ENCODE data around the gene OAF. TPM values are rescaled to one million over a fixed set of nuclear protein-coding genes. Genes with fewer than 3 reads are reported as not detected.

OAF gene
- 56.7 TPM for total RNA-seq

DNA sequence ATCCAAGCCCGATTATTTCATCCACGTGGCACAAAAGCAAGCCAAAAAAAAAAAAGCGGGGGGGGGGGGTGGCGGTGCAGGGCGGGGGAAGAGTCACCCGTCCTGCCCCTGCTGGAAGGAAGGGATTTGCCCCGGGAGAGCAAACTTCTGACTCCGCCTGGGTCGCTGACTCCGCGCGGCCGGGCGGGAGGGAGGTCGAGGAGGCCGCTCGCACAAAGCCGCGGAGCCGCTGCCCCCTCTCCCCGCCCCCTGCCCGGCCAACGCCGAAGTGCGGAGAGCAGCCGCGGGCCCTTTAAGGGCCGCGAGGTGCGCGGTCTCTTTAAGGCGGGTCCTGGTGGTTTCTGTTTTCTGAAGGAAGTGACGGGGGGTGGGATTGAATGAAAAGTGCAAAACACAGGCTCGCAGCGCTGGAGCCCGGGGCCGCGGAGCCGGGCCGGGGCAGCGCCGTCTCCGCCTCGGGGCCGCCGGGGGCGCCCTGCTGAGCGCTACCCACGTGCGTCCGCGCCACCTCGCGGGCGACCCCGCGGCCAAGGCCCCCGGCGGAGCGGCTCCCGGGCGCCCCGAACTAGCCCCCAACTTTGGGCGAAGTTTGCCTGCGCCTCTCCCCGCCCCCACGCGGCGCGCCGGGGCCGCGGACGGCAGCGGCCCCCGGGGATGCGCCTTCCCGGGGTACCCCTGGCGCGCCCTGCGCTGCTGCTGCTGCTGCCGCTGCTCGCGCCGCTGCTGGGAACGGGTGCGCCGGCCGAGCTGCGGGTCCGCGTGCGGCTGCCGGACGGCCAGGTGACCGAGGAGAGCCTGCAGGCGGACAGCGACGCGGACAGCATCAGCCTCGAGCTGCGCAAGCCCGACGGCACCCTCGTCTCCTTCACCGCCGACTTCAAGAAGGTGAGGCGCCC lies at the start of gene OAF:
Gene OAF (plus strand): TSS at position 407 of the 896 bp plus-strand sequence. CDS start 248 bp downstream, at position 655.
- H3K4me3 ChIP-seq, result peak within 1 kb of the TSS; percentile 49 to 83
- H3K27me3 ChIP-seq, result no peaks in the 10 kb centered on the region
- H3K4me1 ChIP-seq, result peaks cover 88% of the 10 kb centered on the region
- TF ChIP-seq POLR2A (IDR thresholded peaks at IDR 0.05) (peak in 1 of 2 donors; percentile 62), POLR2AphosphoS5 (IDR thresholded peaks at IDR 0.05; ENCODE audit: insufficient read depth in 1 of 2, low read depth in 1 of 2) (peak in 1 of 2 donors; percentile 72)
- TF ChIP-seq, protein P1, sequence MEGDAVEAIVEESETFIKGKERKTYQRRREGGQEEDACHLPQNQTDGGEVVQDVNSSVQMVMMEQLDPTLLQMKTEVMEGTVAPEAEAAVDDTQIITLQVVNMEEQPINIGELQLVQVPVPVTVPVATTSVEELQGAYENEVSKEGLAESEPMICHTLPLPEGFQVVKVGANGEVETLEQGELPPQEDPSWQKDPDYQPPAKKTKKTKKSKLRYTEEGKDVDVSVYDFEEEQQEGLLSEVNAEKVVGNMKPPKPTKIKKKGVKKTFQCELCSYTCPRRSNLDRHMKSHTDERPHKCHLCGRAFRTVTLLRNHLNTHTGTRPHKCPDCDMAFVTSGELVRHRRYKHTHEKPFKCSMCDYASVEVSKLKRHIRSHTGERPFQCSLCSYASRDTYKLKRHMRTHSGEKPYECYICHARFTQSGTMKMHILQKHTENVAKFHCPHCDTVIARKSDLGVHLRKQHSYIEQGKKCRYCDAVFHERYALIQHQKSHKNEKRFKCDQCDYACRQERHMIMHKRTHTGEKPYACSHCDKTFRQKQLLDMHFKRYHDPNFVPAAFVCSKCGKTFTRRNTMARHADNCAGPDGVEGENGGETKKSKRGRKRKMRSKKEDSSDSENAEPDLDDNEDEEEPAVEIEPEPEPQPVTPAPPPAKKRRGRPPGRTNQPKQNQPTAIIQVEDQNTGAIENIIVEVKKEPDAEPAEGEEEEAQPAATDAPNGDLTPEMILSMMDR (IDR thresholded peaks at IDR 0.05), result no peak
- intact Hi-C loops (cut with DNase I), result no loop called here
- H3K27ac ChIP-seq, result peak within 1 kb of the TSS; percentile 80
- no peaks in the 10 kb centered on the region for H3K9me3 ChIP-seq
- no peaks in the 10 kb centered on the region for H3K36me3 ChIP-seq
- DNase-seq (ENCODE audit: extremely low spot score in 2 of 2), result no peak

DNA sequence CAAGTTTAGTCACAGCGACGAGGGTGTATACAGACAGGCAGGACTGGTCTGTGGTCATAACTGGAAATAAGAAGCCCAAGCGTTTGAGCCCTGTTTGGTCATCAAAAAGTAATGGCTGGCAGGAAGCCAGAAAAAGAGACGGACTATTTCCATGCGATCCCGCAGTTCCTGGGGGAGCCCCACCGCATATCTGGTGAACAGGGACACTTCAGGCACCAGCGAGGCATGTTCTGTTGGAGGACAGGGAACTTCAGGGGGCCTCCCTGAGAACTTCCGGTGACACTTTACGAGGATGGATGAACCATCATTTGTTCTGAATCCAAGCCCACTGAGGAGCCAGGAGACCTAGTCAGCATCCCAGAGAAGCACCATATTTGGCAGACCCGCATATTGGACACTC lies 43.2 kb upstream of the OAF start:
- Histone ChIP-seq H3K36me3 (no peaks in the 10 kb centered on the region), H3K27me3 (no peaks in the 10 kb centered on the region), H3K27ac (no peak overlapping the region), H3K4me3 (no peak overlapping the region), H3K4me1 (peaks cover 27% of the 10 kb centered on the region), H3K9me3 (no peaks in the 10 kb centered on the region)
- DNase-seq (ENCODE audit: extremely low spot score in 2 of 2), result peak; percentile 87
- intact Hi-C loops (cut with DNase I), result no loop called here
- TF ChIP-seq, protein P1 (IDR thresholded peaks at IDR 0.05), result no peak
- no peak for TF ChIP-seq POLR2AphosphoS5 (IDR thresholded peaks at IDR 0.05; ENCODE audit: insufficient read depth in 1 of 2, low read depth in 1 of 2)
- TF ChIP-seq POLR2A (IDR thresholded peaks at IDR 0.05), result no peak

DNA sequence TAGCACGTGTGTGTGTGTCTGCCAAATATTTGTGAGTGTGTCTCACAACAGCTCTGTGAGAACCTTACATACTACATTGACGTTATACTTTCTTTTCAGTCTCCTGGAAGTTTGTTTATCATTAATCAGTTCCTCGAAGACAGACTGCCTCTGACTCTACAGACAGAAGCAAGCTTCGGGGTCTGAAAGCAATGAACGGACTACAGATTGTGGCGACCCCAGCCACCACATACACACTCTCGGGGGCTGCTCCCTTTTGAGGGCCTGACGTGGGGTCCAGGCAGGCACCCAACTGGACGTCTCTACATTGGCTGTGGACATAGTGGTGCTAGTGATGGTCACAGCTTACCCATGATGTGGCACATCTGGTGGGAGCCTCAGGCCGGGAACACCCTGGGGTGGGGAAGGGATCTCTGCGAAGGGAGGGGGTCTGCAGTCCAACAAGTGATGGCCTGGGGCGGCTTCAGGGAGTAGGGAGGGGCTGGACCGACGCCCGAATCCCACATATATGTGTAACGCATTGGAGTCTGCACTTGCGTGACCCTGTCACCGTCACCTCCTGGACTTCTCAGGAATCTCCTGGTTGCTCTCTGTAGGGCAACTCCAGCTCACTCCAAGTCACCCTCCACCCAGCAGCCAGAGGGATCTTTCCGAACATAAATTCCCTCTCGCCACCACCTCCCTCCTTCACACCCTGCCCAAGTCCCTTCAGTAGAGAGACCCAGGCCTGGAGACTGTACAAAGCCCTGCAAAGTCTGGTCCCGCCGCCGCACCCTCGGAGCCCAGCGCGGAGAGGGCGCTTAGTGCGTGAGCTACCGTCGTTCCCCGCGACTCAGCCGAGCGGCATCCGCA lies 42.5 kb upstream of the OAF start:
- Histone ChIP-seq H3K27ac (peak overlapping the region; percentile 78), H3K9me3 (no peaks in the 10 kb centered on the region), H3K4me1 (peaks cover 34% of the 10 kb centered on the region), H3K27me3 (no peaks in the 10 kb centered on the region), H3K4me3 (peak overlapping the region; percentile 50 to 69), H3K36me3 (no peaks in the 10 kb centered on the region)
- TF ChIP-seq POLR2A (IDR thresholded peaks at IDR 0.05), result no peak
- TF ChIP-seq, protein P1 (IDR thresholded peaks at IDR 0.05), result no peak
- no peak for TF ChIP-seq POLR2AphosphoS5 (IDR thresholded peaks at IDR 0.05; ENCODE audit: insufficient read depth in 1 of 2, low read depth in 1 of 2)
- DNase-seq (ENCODE audit: extremely low spot score in 2 of 2), result peak; percentile 87 to 91
- intact Hi-C loops (cut with DNase I), result no loop called here

DNA sequence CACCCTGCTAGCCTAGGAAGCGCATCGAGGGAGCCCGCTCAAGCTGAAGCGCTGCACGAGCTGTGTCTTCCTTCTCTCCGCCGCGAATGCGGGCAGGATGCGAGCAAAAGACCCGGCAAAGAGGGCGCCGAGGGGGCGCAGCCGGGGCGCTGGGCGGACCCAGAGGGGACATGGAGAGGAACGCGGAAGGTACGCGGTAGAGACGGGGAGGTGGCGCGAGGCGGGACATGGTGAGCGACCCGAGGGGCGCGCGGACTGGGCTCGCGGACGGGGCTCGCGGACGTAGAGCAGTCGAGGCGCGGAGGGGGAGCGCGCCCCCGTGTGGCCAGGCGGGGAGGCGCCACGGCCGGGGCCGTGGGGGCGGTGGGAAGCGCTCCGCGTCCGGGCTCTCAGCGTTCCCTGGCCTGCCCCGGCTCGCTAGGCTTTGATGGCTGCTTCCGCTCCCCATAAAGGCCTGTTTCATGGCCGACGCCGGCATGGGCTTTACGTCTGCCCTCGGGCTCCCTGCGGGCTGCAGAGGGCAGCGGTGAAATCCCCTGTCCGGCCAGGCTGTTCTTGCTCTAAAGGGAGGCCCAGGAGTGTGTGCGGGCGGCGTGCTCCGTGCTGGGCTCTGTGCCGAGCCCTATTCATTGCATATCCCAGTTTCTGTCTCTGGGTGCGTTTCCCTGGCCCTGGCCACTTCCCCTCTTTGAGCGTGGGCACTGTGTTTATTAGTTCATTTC lies 41.7 kb upstream of the OAF start:
- peak; percentile 84 to 87 for DNase-seq (ENCODE audit: extremely low spot score in 2 of 2)
- intact Hi-C loops (cut with DNase I), result no loop called here

More for the DNA sequence above, 41.7 kb upstream of the OAF start:
- no peaks in the 10 kb centered on the region for H3K9me3 ChIP-seq
- no peaks in the 10 kb centered on the region for H3K27me3 ChIP-seq
- H3K4me1 ChIP-seq, result peaks cover 36% of the 10 kb centered on the region
- TF ChIP-seq POLR2A (IDR thresholded peaks at IDR 0.05) (no peak), POLR2AphosphoS5 (IDR thresholded peaks at IDR 0.05; ENCODE audit: insufficient read depth in 1 of 2, low read depth in 1 of 2) (peak in 1 of 2 donors; percentile 42)
- TF ChIP-seq, protein P1 (IDR thresholded peaks at IDR 0.05), result peak; percentile 67 to 96 (median 86)
- H3K27ac ChIP-seq, result peak overlapping the region; percentile 78
- H3K36me3 ChIP-seq, result no peaks in the 10 kb centered on the region
- peak overlapping the region; percentile 50 to 69 for H3K4me3 ChIP-seq
